GM12878 (cell line): ENCODE measurements around the gene DNAH2. TPM values are rescaled to one million over a fixed set of nuclear protein-coding genes. Genes with fewer than 3 reads are reported as not detected.

Experiments used
- ATAC-seq: fragments of 200-7000 bp; cut with Tn5 transposase; 3 replicates; pipeline ENCODE4 v1.9.1; 2020; ENCODE audit warnings: mild to moderate bottlenecking, moderate library complexity
- BruUV-seq: library from RNA; stranded (reverse); fragments of 400-500 nt; replicated peaks from 2 replicates; lab custom pipeline; 2021; lab: Mats Ljungman, UMichigan
- CTCF ChIA-PET: fragments of 300-600 bp; sonication (Branson Sonifier 250); formaldehyde crosslinking; extraction: SDS; loops from one replicate; lab custom pipeline; 2021; ENCODE audit warnings: inconsistent platforms; lab: Yijun Ruan, JAX
- POLR2A ChIA-PET: fragments of 350-600 bp; formaldehyde crosslinking; extraction: SDS; loops from one replicate; lab custom pipeline; 2021; ENCODE audit warnings: inconsistent platforms; lab: Charles Lee
- RAD21 ChIA-PET: fragments of 300-600 bp; sonication (Branson Sonifier 250); formaldehyde crosslinking; loops from one replicate; lab custom pipeline; 2023; ENCODE audit warnings: antibody characterized with exemption; ENCODE audit not compliant: unreplicated experiment; lab: Charles Lee
- SMC1A ChIA-PET: fragments of 300-600 bp; sonication (Branson Sonifier 250); formaldehyde crosslinking; loops from one replicate; lab custom pipeline; 2023; ENCODE audit not compliant: unreplicated experiment, uncharacterized antibody; lab: Charles Lee
- DNase-seq: peaks from one replicate; pipeline ENCODE4 v3.0.0-alpha.2; 2011; ENCODE audit warnings: low read depth, low spot score
- FAIRE-seq: peaks from 3 replicates; lab custom pipeline; 2011; peaks lifted over from hg19 to GRCh38; lab: Jason Lieb, UNC
- H2AFZ ChIP-seq: 2 replicates; pipeline ENCODE4 v1.6.0; 2011; ENCODE audit warnings: low read depth, low read length, control low read depth; ENCODE audit not compliant: control insufficient read depth
- H3K27ac ChIP-seq: 2 replicates; pipeline ENCODE4 v1.5.1; 2011; ENCODE audit warnings: control low read depth; ENCODE audit not compliant: control insufficient read depth, insufficient read depth
- H3K27me3 ChIP-seq, 2 experiments: replicated peaks in 1 of 2; 2 replicates each; pipeline versions ENCODE4 v1.6.0 to v1.6.1; 2011; ENCODE audit warnings: low read length in 1 of 2; ENCODE audit not compliant: control insufficient read depth in 2 of 2, insufficient read depth in 2 of 2
- H3K36me3 ChIP-seq, 2 experiments: 2 replicates each; pipeline ENCODE4 v1.5.1; 2011; ENCODE audit warnings: low read length in 1 of 2; ENCODE audit not compliant: control insufficient read depth in 2 of 2, insufficient read depth in 2 of 2
- H3K4me1 ChIP-seq: 2 replicates; pipeline ENCODE4 v1.6.1; 2011; ENCODE audit warnings: mild to moderate bottlenecking, low read length, moderate library complexity, mixed read lengths; ENCODE audit not compliant: control insufficient read depth, insufficient read depth
- H3K4me2 ChIP-seq: 2 replicates; pipeline ENCODE4 v1.6.0; 2011; ENCODE audit warnings: control low read depth; ENCODE audit not compliant: control insufficient read depth, insufficient read depth
- H3K4me3 ChIP-seq: fragments of 200-600 bp; sonication (generic); 2 replicates; pipeline ENCODE4 v1.5.1; 2016
- H3K79me2 ChIP-seq: 2 replicates; pipeline ENCODE4 v1.6.0; 2011; ENCODE audit warnings: low read length; ENCODE audit not compliant: control insufficient read depth, insufficient read depth
- H3K9ac ChIP-seq: 2 replicates; pipeline ENCODE4 v1.8.0; 2011; ENCODE audit warnings: low read length, control low read depth, mixed read lengths; ENCODE audit not compliant: control insufficient read depth, insufficient read depth
- H3K9me3 ChIP-seq: replicated peaks from 3 replicates; pipeline ENCODE4 v1.5.1; 2011; ENCODE audit warnings: mild to moderate bottlenecking, low read length; ENCODE audit not compliant: control insufficient read depth, insufficient read depth
- H4K20me1 ChIP-seq: 2 replicates; pipeline ENCODE4 v1.6.0; 2011; ENCODE audit not compliant: control insufficient read depth, insufficient read depth
- ATF7 ChIP-seq: fragments of 450-650 bp; IDR thresholded peaks from 2 replicates; pipeline ENCODE4 v1.6.1; 2016; ENCODE audit warnings: low read depth, mild to moderate bottlenecking
- BCLAF1 ChIP-seq: fragments of 450-650 bp; IDR thresholded peaks from 2 replicates; pipeline ENCODE4 v1.6.1; 2017; ENCODE audit warnings: antibody characterized with exemption, mild to moderate bottlenecking, moderate library complexity
- BHLHE40 ChIP-seq, 2 experiments: fragments of 450-650 bp in 1 of 2; IDR thresholded peaks; 2 replicates each; pipeline ENCODE4 v1.6.1; 2011 to 2017; ENCODE audit warnings: low read depth in 2 of 2, borderline replicate concordance in 1 of 2, improper control_type of control experiment in 1 of 2, low read length in 1 of 2, mild to moderate bottlenecking in 1 of 2
- CHD1 ChIP-seq: IDR thresholded peaks from 2 replicates; pipeline ENCODE4 v1.6.1; 2012; ENCODE audit warnings: low read depth, low read length, improper control_type of control experiment
- ETV6 ChIP-seq, 2 experiments: fragments of 450-650 bp in 1 of 2; IDR thresholded peaks in 1 of 2; conservative IDR thresholded peaks in 1 of 2; 2 replicates each; pipeline ENCODE4 v1.6.1; 2014; ENCODE audit warnings: antibody characterized with exemption in 1 of 2, borderline replicate concordance in 1 of 2, low read depth in 1 of 2, mild to moderate bottlenecking in 1 of 2, moderate library complexity in 1 of 2
- FOXK2 ChIP-seq: fragments of 450-650 bp; IDR thresholded peaks from 2 replicates; pipeline ENCODE4 v1.6.1; 2017; ENCODE audit warnings: mild to moderate bottlenecking, moderate library complexity
- HSF1 ChIP-seq: fragments of 150-350 bp; IDR thresholded peaks from 2 replicates; pipeline ENCODE4 v1.6.1; 2014; ENCODE audit warnings: mild to moderate bottlenecking, low read depth, low read length
- IRF4 ChIP-seq: IDR thresholded peaks from 2 replicates; pipeline ENCODE4 v1.6.1; 2011; ENCODE audit warnings: low read depth, low read length
- JUNB ChIP-seq: IDR thresholded peaks from 2 replicates; pipeline ENCODE4 v1.6.1; 2016; ENCODE audit warnings: antibody characterized with exemption, mild to moderate bottlenecking
- JUND ChIP-seq: IDR thresholded peaks from 2 replicates; pipeline ENCODE4 v1.6.1; 2012; ENCODE audit warnings: low read depth, mild to moderate bottlenecking, low read length, improper control_type of control experiment, moderate library complexity
- KLF5 ChIP-seq: fragments of 450-650 bp; IDR thresholded peaks from 2 replicates; pipeline ENCODE4 v1.6.1; 2014; ENCODE audit warnings: mild to moderate bottlenecking; ENCODE audit not compliant: partially characterized antibody
- NR2F1 ChIP-seq: fragments of 450-650 bp; conservative IDR thresholded peaks from 2 replicates; pipeline ENCODE4 v1.6.1; 2017; ENCODE audit warnings: mild to moderate bottlenecking
- SREBF1 ChIP-seq: IDR thresholded peaks from 2 replicates; pipeline ENCODE4 v1.6.1; 2012; ENCODE audit warnings: mild to moderate bottlenecking, low read length
- ZNF207 ChIP-seq: fragments of 450-650 bp; IDR thresholded peaks from 2 replicates; pipeline ENCODE4 v1.6.1; 2014; ENCODE audit warnings: antibody characterized with exemption, mild to moderate bottlenecking, borderline replicate concordance
- ZNF622 ChIP-seq: fragments of 450-650 bp; IDR thresholded peaks from 2 replicates; pipeline ENCODE4 v1.6.1; 2017; ENCODE audit warnings: mild to moderate bottlenecking, inconsistent platforms
- WGBS: methylation state at CpG from one replicate; pipeline ENCODE4 v1.1.6; 2016; ENCODE audit warnings: low lambda C conversion rate; ENCODE audit not compliant: insufficient replicate concordance, insufficient coverage; ENCODE audit errors: missing lambda C conversion rate; 5-methylcytosine and 5-hydroxymethylcytosine counted together
- in situ Hi-C: fragments of 300-500 bp; cut with MboI; formaldehyde crosslinking; loops from 9 replicates; pipeline ENCODE4 v1.14.3; 2018; ENCODE audit warnings: mixed read lengths
- intact Hi-C: fragments of 100-400 bp; cut with micrococcal nuclease; formaldehyde crosslinking; loops from one replicate; pipeline ENCODE4 v1.14.2; 2022; ENCODE audit not compliant: unreplicated experiment
- polyA plus RNA-seq, 11 experiments: library from polyadenylated mRNA; depleted of rRNA in 4 of 11; unstranded in 6 of 11; stranded (reverse) in 5 of 11; fragments of >200 nt; fragmentation: Nextera tagmentation in 4 of 11; fragmentation: Illumina TruSeq in 1 of 11; extraction: Ambion mirVana in 4 of 11; extraction: Trizol in 1 of 11; gene quantifications; 1 replicate in 1 of 11; 2 replicates in 10 of 11; pipeline versions ENCODE4 v1.2.1 to v1.2.3, GENCODE V29; 2011 to 2016; ENCODE audit warnings: inconsistent platforms in 2 of 11, missing spikeins in 2 of 11, low read depth in 1 of 11
- total RNA-seq, 4 experiments: library from RNA; depleted of rRNA in 3 of 4; stranded (reverse); fragments of >200 nt in 3 of 4; fragmentation: Illumina TruSeq in 1 of 4; extraction: Trizol in 1 of 4; gene quantifications; 2 replicates each; pipeline versions ENCODE4 v1.2.1 to v1.2.3, GENCODE V29; 2013 to 2021
- TF ChIP-seq, protein P1 (sequence below): fragments of 450-650 bp; IDR thresholded peaks from 2 replicates; pipeline ENCODE4 v1.6.1; 2016; ENCODE audit warnings: mild to moderate bottlenecking

The DNAH2 gene
- total and polyA plus RNA-seq, 10 of the 15 experiments (the other 5 are each of a cell fraction or from before 2014, with no cell fraction given): not detected

GRCh38 chr17:7839876-7840261, 122.3 kb downstream of the DNAH2 start:
- Histone ChIP-seq H3K36me3 (peaks cover 0 to 5% of the 10 kb centered on the region in 2 experiments; a peak in 1 of 4 replicates), H4K20me1 (no peaks in the 10 kb centered on the region; the same call in none of the 2 replicates), H3K4me1 (peaks cover 33% of the 10 kb centered on the region), H3K27ac (no peak overlapping the region), H3K79me2 (peaks cover 61% of the 10 kb centered on the region), H3K9ac (no peak overlapping the region), H3K9me3 (no peaks in the 10 kb centered on the region), H3K4me2 (0 out of 2 replicates have a peak overlapping the region, but pooled peaks have one; percentile 69), H2AFZ (no peak overlapping the region), H3K27me3 (no peaks in the 10 kb centered on the region), H3K4me3 (no peak overlapping the region)
- no peak for FAIRE-seq
- ChIA-PET CTCF (interaction anchor here (0.7 to 2.5 kb wide), 4 partner anchors 9 to 96 kb away, joined by 3 to 9 read pairs (median 6); partner anchors contain the start of gene NAA38), SMC1A (interaction anchor here (1.2 to 1.5 kb wide), 3 partner anchors 11 to 43 kb away, joined by 3 read pairs; partner anchors contain the start of genes CYB5D1 and NAA38), POLR2A (no interaction called here), RAD21 (interaction anchor here (1.3 kb wide), 1 partner anchor 17 kb away, joined by 6 read pairs; the partner anchor contains the start of gene NAA38)
- BruUV-seq: no TSS peak
- no peak for DNase-seq
- 59% methylated on average over 2 of the region's 2 CpGs for WGBS
- in situ Hi-C loops (no loop called here), intact Hi-C loops (no loop called here)
- TF ChIP-seq FOXK2: peak; percentile 93
- TF ChIP-seq ZNF207: no peak
- no peak for TF ChIP-seq IRF4
- TF ChIP-seq SREBF1: peak; percentile 90
- TF ChIP-seq NR2F1: no peak
- TF ChIP-seq CHD1: peak; percentile 95
- no peak for TF ChIP-seq JUNB
- TF ChIP-seq BCLAF1: peak; percentile 77
- TF ChIP-seq JUND: peak; percentile 92
- TF ChIP-seq HSF1: no peak
- TF ChIP-seq BHLHE40 (IDR thresholded peaks at IDR 0.05; ENCODE audit: borderline replicate concordance in 1 of 2, low read depth in 2 of 2, low read length in 1 of 2): peak; percentile 60 to 74; a peak in 3 of 4 replicates
- TF ChIP-seq, protein P1, sequence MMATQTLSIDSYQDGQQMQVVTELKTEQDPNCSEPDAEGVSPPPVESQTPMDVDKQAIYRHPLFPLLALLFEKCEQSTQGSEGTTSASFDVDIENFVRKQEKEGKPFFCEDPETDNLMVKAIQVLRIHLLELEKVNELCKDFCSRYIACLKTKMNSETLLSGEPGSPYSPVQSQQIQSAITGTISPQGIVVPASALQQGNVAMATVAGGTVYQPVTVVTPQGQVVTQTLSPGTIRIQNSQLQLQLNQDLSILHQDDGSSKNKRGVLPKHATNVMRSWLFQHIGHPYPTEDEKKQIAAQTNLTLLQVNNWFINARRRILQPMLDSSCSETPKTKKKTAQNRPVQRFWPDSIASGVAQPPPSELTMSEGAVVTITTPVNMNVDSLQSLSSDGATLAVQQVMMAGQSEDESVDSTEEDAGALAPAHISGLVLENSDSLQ: no peak
- TF ChIP-seq ETV6 (conservative IDR thresholded peaks at IDR 0.05 in 1 of 2, IDR thresholded peaks at IDR 0.05 in 1 of 2; ENCODE audit: borderline replicate concordance in 1 of 2, low read depth in 1 of 2): no peak
- no peak for TF ChIP-seq ZNF622
- peak; percentile 95 for TF ChIP-seq KLF5
- peak; percentile 95 for TF ChIP-seq ATF7
- no peak for ATAC-seq
